ENCODE results near the gene MRTFB.

DNA sequence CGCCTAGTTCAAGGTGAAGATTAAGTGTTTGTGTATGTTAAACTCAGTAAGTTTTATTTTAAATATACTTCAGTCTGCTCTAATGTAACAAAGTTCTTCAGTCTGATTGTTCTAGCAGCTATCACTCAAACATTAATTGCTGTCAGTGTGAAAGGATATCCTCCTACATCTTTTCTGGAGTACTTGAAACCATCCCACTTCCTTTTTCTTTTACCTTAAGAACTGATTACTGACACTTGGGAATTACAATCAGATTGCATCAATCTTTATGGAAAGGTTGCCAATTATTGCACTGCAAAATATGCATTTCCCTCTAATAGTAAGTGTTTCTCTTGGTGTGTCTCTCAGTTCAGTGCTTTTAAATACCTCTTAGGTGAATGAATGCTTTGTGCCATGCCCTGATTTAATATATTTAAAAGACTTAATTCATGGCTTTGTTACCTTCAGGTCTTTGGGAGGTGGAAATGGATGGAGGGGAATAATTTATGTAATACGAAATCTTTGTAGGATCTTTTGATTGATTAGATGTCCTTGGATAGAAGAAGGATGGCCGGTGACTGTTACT is 16.6 kb downstream of the MRTFB start:
- TF ChIP-seq GATA2 (IDR thresholded peaks at IDR 0.05; ENCODE audit: low read depth, low read length), result no peak
- TF ChIP-seq GATA3 (IDR thresholded peaks at IDR 0.05; ENCODE audit: low read depth, low read length), result no peak

Data from SH-SY5Y (cell line).